Stimulated activated memory B cell treated with anti-CD40 and anti-IgM and Interleukin-4, amounts not matched to agents 10 μg/mL and 1 μg/mL and 100 μg/mL, for 72 hours (primary cell): Measurements from ENCODE around the gene PALB2.
A peak's percentile ranks its signal among the peaks of the same experiment; 100 is the strongest.
"Not testable (repeated sequence)": the region's sequence is repeated elsewhere in the genome, so short reads cannot be mapped to it uniquely, and the experiment has no call there.

Experiments used
- ATAC-seq: fragments of 150-1000 bp; cut with Tn5 transposase; 2 replicates; pipeline ENCODE4 v1.10.0; 2021
- H3K27ac Mint-ChIP-seq: one replicate; pipeline ENCODE4 v1.8.0; 2022; ENCODE audit warnings: mild to moderate bottlenecking, mixed read lengths
- H3K27me3 Mint-ChIP-seq: one replicate; pipeline ENCODE4 v1.8.0; 2022; ENCODE audit warnings: mixed read lengths
- H3K36me3 Mint-ChIP-seq: one replicate; pipeline ENCODE4 v1.8.0; 2022; ENCODE audit warnings: mixed read lengths
- H3K4me1 Mint-ChIP-seq: one replicate; pipeline ENCODE4 v1.8.0; 2022; ENCODE audit warnings: mixed read lengths
- H3K4me3 Mint-ChIP-seq: one replicate; pipeline ENCODE4 v1.8.0; 2022; ENCODE audit warnings: mild to moderate bottlenecking, moderate library complexity, mixed read lengths
- H3K9me3 Mint-ChIP-seq: one replicate; pipeline ENCODE4 v1.8.0; 2022; ENCODE audit warnings: mixed read lengths

Gene PALB2

GRCh38 chr16:23667355-23667659 is 26.2 kb upstream of the PALB2 start:
- Mint-ChIP-seq H3K4me3 (no peak overlapping the region), H3K27me3 (no peaks in the 10 kb centered on the region), H3K9me3 (no peaks in the 10 kb centered on the region), H3K27ac (no peak overlapping the region), H3K4me1 (peaks cover 22% of the 10 kb centered on the region), H3K36me3 (peaks cover 86% of the 10 kb centered on the region)
- no peak for ATAC-seq

- Mint-ChIP-seq H3K27ac (no peak overlapping the region), H3K36me3 (peaks cover 90% of the 10 kb centered on the region), H3K4me3 (no peak overlapping the region), H3K27me3 (no peaks in the 10 kb centered on the region), H3K4me1 (peaks cover 22% of the 10 kb centered on the region), H3K9me3 (no peaks in the 10 kb centered on the region)
- no peak for ATAC-seq
Measured at GRCh38 chr16:23666571-23667354, 25.7 kb upstream of the PALB2 start.

- no peak for ATAC-seq
- Mint-ChIP-seq H3K9me3 (no peaks in the 10 kb centered on the region), H3K4me3 (no peak overlapping the region), H3K4me1 (peaks cover 1% of the 10 kb centered on the region), H3K27me3 (no peaks in the 10 kb centered on the region), H3K36me3 (peaks cover 95% of the 10 kb centered on the region), H3K27ac (no peak overlapping the region)
Measured at GRCh38 chr16:23663918-23664317, 22.8 kb upstream of the PALB2 start.

DNA sequence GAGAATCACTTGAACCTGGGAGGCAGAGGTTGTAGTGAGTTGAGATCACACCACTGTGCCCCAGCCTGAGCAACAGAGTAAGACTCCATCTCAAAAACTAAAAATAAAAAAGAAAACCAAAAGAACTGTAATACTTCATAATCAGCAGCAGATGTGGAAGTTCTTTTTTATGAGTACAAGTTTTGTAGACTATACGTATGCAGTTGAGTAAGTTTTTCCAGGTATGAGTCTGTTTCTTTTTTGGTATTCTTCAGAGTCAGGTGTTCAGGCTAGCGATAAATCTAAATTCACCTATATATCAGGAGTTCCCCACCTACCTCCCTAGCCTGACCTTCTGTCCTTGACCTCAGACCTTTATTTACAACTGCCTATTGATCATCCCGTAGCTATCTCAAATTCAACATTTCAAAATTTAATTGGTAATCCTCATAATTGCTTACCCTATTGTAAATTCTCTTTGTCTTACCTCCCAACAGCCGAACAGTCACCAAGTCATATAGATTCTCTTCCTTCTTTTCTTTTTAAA is 10.9 kb upstream of the PALB2 start:
- Mint-ChIP-seq H3K27me3 (no peaks in the 10 kb centered on the region), H3K9me3 (peaks cover 3% of the 10 kb centered on the region), H3K36me3 (peaks cover 46% of the 10 kb centered on the region), H3K4me1 (peaks cover 41% of the 10 kb centered on the region), H3K4me3 (peak overlapping the region; percentile 11), H3K27ac (peak overlapping the region; percentile 81)
- ATAC-seq: peak; percentile 66

- H3K36me3 Mint-ChIP-seq: peaks cover 51% of the 10 kb centered on the region
- H3K9me3 Mint-ChIP-seq: peaks cover 3% of the 10 kb centered on the region
- H3K27me3 Mint-ChIP-seq: no peaks in the 10 kb centered on the region
- no peak for ATAC-seq
- H3K4me1 Mint-ChIP-seq: peaks cover 48% of the 10 kb centered on the region
- H3K27ac Mint-ChIP-seq: peak overlapping the region; percentile 81
- no peak overlapping the region for H3K4me3 Mint-ChIP-seq
Measured at GRCh38 chr16:23650674-23651416, 9.7 kb upstream of the PALB2 start.

- Mint-ChIP-seq H3K4me1 (peaks cover 47% of the 10 kb centered on the region), H3K4me3 (peak overlapping the region; percentile 95), H3K9me3 (no peaks in the 10 kb centered on the region), H3K27ac (peak overlapping the region; percentile 97), H3K27me3 (no peaks in the 10 kb centered on the region), H3K36me3 (peaks cover 23% of the 10 kb centered on the region)
- no peak for ATAC-seq
Measured at GRCh38 chr16:23642246-23642774, 1.2 kb upstream of the PALB2 start.

DNA sequence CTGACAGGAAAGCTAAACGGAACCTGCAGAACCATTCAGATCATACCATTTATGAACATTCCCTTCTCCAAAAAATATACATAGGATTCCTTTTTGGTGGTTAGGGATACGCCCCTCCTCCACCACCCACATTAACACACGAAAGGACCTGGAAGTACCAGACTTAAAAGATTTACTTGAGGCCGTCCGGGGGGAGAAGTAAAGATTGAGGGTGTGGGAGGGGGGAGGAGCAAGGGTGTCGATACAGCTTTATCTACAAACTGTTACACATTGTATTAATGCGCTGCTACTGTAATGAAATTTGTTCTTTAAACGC is 537 bp downstream of the PALB2 start:
- H3K36me3 Mint-ChIP-seq: peaks cover 12% of the 10 kb centered on the region
- peak; percentile 29 for ATAC-seq
- peaks cover 37% of the 10 kb centered on the region for H3K4me1 Mint-ChIP-seq
- no peaks in the 10 kb centered on the region for H3K27me3 Mint-ChIP-seq
- peak overlapping the region; percentile 97 for H3K27ac Mint-ChIP-seq
- peak overlapping the region; percentile 95 for H3K4me3 Mint-ChIP-seq
- H3K9me3 Mint-ChIP-seq: no peaks in the 10 kb centered on the region

- Mint-ChIP-seq H3K27me3 (no peaks in the 10 kb centered on the region), H3K4me3 (no peak overlapping the region), H3K36me3 (peaks cover 29% of the 10 kb centered on the region), H3K9me3 (no peaks in the 10 kb centered on the region), H3K4me1 (peaks cover 28% of the 10 kb centered on the region), H3K27ac (no peak overlapping the region)
- no peak for ATAC-seq
Measured at GRCh38 chr16:23635958-23636357, 5.2 kb downstream of the PALB2 start.

DNA sequence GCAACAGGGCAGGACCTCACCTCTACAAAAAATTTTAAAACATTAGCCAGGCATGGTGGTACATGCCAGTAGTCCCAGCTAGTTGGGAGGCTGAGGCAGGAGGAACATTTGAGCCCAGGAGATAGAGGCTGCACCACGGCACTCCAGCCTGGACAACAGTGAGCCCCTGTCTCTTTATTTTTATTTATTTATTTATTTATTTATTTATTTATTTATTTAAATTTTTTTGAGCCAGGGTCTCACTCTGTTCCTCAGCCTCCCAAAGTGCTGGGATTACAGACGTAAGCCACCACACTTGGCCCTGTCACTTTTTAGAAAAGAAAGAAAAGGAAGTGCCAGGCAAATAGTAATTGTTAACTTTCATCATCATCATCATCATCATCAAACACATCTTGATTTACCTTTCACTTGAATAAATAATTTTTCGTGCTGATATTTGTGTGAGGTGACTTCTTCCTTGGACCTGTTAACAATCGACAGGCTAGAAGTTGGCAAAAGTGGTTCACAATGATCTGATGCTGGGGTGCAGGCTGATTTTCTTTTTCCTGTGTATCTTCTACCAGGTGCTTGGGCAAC is 6.6 kb downstream of the PALB2 start:
- Mint-ChIP-seq H3K27me3 (no peaks in the 10 kb centered on the region), H3K4me3 (no peak overlapping the region), H3K27ac (no peak overlapping the region), H3K36me3 (peaks cover 41% of the 10 kb centered on the region), H3K4me1 (peaks cover 19% of the 10 kb centered on the region), H3K9me3 (no peaks in the 10 kb centered on the region)
- ATAC-seq: no peak

DNA sequence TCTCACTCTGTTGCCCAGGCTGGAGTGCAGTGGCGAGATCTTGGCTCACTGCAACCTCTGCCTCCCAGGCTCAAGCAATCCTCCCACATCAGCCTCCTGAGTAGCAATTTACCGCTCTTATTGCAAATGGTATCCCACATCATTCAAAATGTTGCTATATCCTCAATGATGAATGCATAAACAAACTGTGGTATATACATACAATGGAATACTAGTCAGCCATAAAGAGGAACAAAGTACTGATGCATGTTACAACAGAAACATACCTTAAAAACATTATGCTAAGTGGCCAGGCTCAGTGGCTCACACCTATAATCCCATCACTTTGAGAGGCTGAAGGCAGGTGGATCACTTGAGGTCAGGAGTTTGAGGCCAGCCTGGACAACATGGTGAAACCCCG is 9.2 kb downstream of the PALB2 start:
- Mint-ChIP-seq H3K27ac (peak overlapping the region; percentile 57), H3K36me3 (peaks cover 52% of the 10 kb centered on the region), H3K4me1 (peaks cover 13% of the 10 kb centered on the region)
- H3K9me3 Mint-ChIP-seq, H3K4me3 Mint-ChIP-seq, H3K27me3 Mint-ChIP-seq, ATAC-seq: not testable (repeated sequence)

GRCh38 chr16:23629516-23629915 is 11.6 kb downstream of the PALB2 start:
- Mint-ChIP-seq H3K4me3 (no peak overlapping the region), H3K36me3 (peaks cover 53% of the 10 kb centered on the region), H3K27ac (no peak overlapping the region), H3K27me3 (no peaks in the 10 kb centered on the region), H3K4me1 (peaks cover 13% of the 10 kb centered on the region), H3K9me3 (no peaks in the 10 kb centered on the region)
- ATAC-seq: no peak

DNA sequence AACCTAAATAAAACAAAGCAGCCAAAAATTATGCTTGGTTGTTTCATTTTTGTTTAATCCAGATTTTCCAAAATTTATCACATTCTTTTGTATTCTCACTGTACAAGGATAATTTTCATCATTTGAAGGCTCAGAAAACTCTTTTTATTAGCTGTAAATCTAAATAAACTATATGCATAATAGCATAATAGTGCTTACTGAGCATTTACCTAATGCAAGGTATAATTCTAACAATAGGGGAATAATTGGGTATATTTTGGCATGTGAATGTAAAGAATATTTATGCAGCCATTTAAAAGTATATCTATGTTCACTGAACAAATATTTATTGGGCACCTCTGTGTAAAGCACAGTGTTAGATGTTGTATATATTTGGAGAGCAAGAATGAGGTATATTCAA is 17.0 kb downstream of the PALB2 start:
- H3K4me3 Mint-ChIP-seq: no peak overlapping the region
- ATAC-seq: no peak
- no peaks in the 10 kb centered on the region for H3K4me1 Mint-ChIP-seq
- peaks cover 67% of the 10 kb centered on the region for H3K36me3 Mint-ChIP-seq
- H3K9me3 Mint-ChIP-seq: no peaks in the 10 kb centered on the region
- H3K27ac Mint-ChIP-seq: no peak overlapping the region
- no peaks in the 10 kb centered on the region for H3K27me3 Mint-ChIP-seq

DNA sequence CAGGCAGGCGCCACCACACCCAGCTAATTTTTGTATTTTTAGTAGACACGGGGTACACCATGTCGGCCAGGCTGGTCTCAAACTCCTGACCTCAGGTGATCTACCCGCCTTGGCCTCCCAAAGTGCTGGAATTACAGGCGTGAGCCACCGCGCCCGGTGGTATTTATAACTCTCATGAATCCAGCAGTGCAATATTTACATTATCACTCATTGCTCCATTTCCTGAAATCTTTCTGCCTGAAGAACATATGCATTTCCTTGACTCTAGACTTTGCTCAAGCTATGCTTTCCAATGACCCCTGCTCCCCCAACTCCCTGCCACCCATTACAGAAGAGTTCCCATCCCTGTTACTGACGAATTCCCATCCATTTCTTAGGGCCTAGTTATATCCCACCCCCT is 25.3 kb downstream of the PALB2 start:
- H3K27me3 Mint-ChIP-seq: no peaks in the 10 kb centered on the region
- H3K36me3 Mint-ChIP-seq: peaks cover 51% of the 10 kb centered on the region
- H3K4me3 Mint-ChIP-seq: no peak overlapping the region
- no peaks in the 10 kb centered on the region for H3K4me1 Mint-ChIP-seq
- H3K27ac Mint-ChIP-seq: no peak overlapping the region
- ATAC-seq: no peak
- no peaks in the 10 kb centered on the region for H3K9me3 Mint-ChIP-seq

DNA sequence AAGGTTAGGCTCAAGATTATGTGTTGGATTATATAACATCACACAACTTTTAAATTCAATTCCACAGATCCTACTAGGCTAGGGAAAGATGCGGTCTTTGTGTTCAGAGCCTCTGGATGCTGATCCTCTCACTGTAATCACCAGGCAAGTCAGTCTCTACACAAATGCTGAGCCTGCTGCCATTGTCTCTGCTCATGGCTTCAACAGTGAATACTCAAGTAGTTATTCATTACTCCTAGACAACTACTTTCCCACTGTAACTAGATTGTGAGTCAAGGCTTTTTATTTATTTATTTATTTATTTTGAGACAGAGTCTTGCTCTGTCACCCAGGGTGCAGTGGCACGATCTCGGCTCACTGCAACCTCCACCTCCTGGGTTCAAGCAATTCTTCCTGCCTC is 29.2 kb downstream of the PALB2 start:
- Mint-ChIP-seq H3K4me3 (no peak overlapping the region), H3K9me3 (no peaks in the 10 kb centered on the region), H3K4me1 (no peaks in the 10 kb centered on the region), H3K36me3 (peaks cover 32% of the 10 kb centered on the region), H3K27me3 (no peaks in the 10 kb centered on the region), H3K27ac (no peak overlapping the region)
- ATAC-seq: no peak

DNA sequence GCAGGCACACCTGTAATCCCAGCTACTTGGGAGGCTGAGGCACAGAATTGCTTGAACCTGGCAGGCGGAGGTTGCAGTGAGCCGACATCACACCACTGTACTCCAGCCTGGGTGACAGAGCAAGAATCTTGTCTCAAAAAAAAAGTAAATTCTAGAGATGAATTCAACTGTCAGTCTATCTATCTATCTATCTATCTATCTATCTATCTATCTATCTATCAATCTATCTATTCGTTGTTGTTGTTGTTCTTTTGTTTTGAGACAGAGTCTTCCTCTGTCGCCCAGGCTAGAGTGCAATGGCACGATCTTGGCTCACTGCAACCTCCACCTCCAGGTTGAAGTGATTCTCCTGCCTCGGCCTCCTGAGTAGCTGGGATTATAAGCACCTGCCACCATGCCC is 30.2 kb downstream of the PALB2 start:
- H3K27ac Mint-ChIP-seq, H3K27me3 Mint-ChIP-seq, H3K4me3 Mint-ChIP-seq, ATAC-seq, H3K9me3 Mint-ChIP-seq, H3K4me1 Mint-ChIP-seq: not testable (repeated sequence)
- peaks cover 26% of the 10 kb centered on the region for H3K36me3 Mint-ChIP-seq
